GM19467 (cell line): ENCODE data around the gene MITD1.
A peak's percentile ranks its signal among the peaks of the same experiment; 100 is the strongest.
"Not testable (repeated sequence)": the region's sequence is repeated elsewhere in the genome, so short reads cannot be mapped to it uniquely, and the experiment has no call there.

ENCODE experiments used
- ATAC-seq: cut with Tn5 transposase; IDR thresholded peaks from one replicate; pipeline ENCODE4 v1.9.1; 2021; ENCODE audit warnings: mild to moderate bottlenecking, moderate library complexity; ENCODE audit not compliant: unreplicated experiment

MITD1 gene

GRCh38 chr2:99180755-99181623, at the start of gene MITD1, which contains the start of gene MRPL30:
MITD1 (minus strand) TSS chr2:99181058; CDS start chr2:99180981, 77 bp downstream.
MRPL30 (plus strand) TSS chr2:99181184; CDS start chr2:99186204, 5,020 bp downstream.
- peak; percentile 88 for ATAC-seq

- ATAC-seq = no peak
These were observed 37.2 kb upstream of the MITD1 start for GRCh38 chr2:99217929-99218501.

- no peak for ATAC-seq
These were observed 35.2 kb upstream of the MITD1 start for GRCh38 chr2:99216096-99216495.

- ATAC-seq = no peak
These were observed 24.6 kb upstream of the MITD1 start for GRCh38 chr2:99205491-99205890.

GRCh38 chr2:99201959-99202678, 21.3 kb upstream of the MITD1 start:
- no peak for ATAC-seq

- no peak for ATAC-seq
These were observed 19.4 kb upstream of the MITD1 start for GRCh38 chr2:99200076-99200800.

- no peak for ATAC-seq
These were observed 17.4 kb upstream of the MITD1 start for GRCh38 chr2:99198103-99198841.

- not testable (repeated sequence) for ATAC-seq
These were observed 11.5 kb upstream of the MITD1 start for GRCh38 chr2:99192364-99192763.

- ATAC-seq = no peak
These were observed 9.7 kb upstream of the MITD1 start for GRCh38 chr2:99190548-99190947.

GRCh38 chr2:99188357-99188756, 7.5 kb upstream of the MITD1 start:
- no peak for ATAC-seq

GRCh38 chr2:99187011-99187410, 6.2 kb upstream of the MITD1 start:
- ATAC-seq = no peak

GRCh38 chr2:99184811-99185210, 4.0 kb upstream of the MITD1 start:
- no peak for ATAC-seq

- no peak for ATAC-seq
These were observed 2.2 kb upstream of the MITD1 start for GRCh38 chr2:99183025-99183424.

GRCh38 chr2:99181624-99182000, 754 bp upstream of the MITD1 start:
- ATAC-seq = no peak

- ATAC-seq = no peak
These were observed 9.3 kb downstream of the MITD1 start for GRCh38 chr2:99171377-99172140.

GRCh38 chr2:99169534-99169933, 11.3 kb downstream of the MITD1 start:
- ATAC-seq = no peak

GRCh38 chr2:99166218-99166617, 14.6 kb downstream of the MITD1 start:
- no peak for ATAC-seq

- no peak for ATAC-seq
These were observed 21.3 kb downstream of the MITD1 start for GRCh38 chr2:99159594-99159993.

GRCh38 chr2:99158599-99158998, 22.3 kb downstream of the MITD1 start:
- no peak for ATAC-seq

- no peak for ATAC-seq
These were observed 24.0 kb downstream of the MITD1 start for GRCh38 chr2:99156891-99157290.
